Activated naive CD4-positive, alpha-beta T cell treated with anti-CD3 and anti-CD28 coated beads for 36 hours (primary cell): Measurements from ENCODE around the gene PDP2. TPM values are rescaled to one million over a fixed set of nuclear protein-coding genes. Genes with fewer than 3 reads are reported as not detected.

Source experiments
- CTCF ChIA-PET: fragments of 350-600 bp; sonication (Branson Sonifier 250); formaldehyde crosslinking; loops from one replicate; lab custom pipeline; 2021; ENCODE audit warnings: antibody characterized with exemption; lab: Charles Lee
- DNase-seq: peaks from one replicate; pipeline ENCODE4 v3.0.0-alpha.2; 2020
- H3K27ac Mint-ChIP-seq: one replicate; pipeline ENCODE4 v1.8.0; 2021; ENCODE audit warnings: mild to moderate bottlenecking, mixed read lengths
- H3K27me3 Mint-ChIP-seq: one replicate; pipeline ENCODE4 v1.8.0; 2021; ENCODE audit warnings: low read depth, mixed read lengths
- H3K36me3 Mint-ChIP-seq: one replicate; pipeline ENCODE4 v1.8.0; 2021; ENCODE audit warnings: low read depth, mixed read lengths
- H3K4me1 Mint-ChIP-seq: one replicate; pipeline ENCODE4 v1.8.0; 2021; ENCODE audit warnings: low read depth, mixed read lengths
- H3K4me3 Mint-ChIP-seq: one replicate; pipeline ENCODE4 v1.8.0; 2021; ENCODE audit warnings: mild to moderate bottlenecking, moderate library complexity, mixed read lengths
- H3K9me3 Mint-ChIP-seq: one replicate; pipeline ENCODE4 v1.8.0; 2021; ENCODE audit warnings: mixed read lengths
- intact Hi-C: fragments of 100-400 bp; cut with micrococcal nuclease; formaldehyde crosslinking; loops from one replicate; pipeline ENCODE4 v1.15.1; 2023
- total RNA-seq, 2 experiments: library from RNA; stranded (reverse); gene quantifications; one replicate each; pipeline ENCODE4 v1.2.3, GENCODE V29; 2021

The PDP2 gene
- total RNA-seq, 2 experiments from 2014 or later: 18.8 to 20.6 TPM

- intact Hi-C loops: no loop called here
- Mint-ChIP-seq H3K9me3 (no peaks in the 10 kb centered on the region), H3K36me3 (no peaks in the 10 kb centered on the region), H3K4me3 (no peak overlapping the region), H3K4me1 (peaks cover 8% of the 10 kb centered on the region), H3K27me3 (no peaks in the 10 kb centered on the region), H3K27ac (no peak overlapping the region)
- CTCF ChIA-PET: no interaction called here
- DNase-seq: no peak
Measured at GRCh38 chr16:66908116-66908515, 27.8 kb downstream of the PDP2 start.

DNA sequence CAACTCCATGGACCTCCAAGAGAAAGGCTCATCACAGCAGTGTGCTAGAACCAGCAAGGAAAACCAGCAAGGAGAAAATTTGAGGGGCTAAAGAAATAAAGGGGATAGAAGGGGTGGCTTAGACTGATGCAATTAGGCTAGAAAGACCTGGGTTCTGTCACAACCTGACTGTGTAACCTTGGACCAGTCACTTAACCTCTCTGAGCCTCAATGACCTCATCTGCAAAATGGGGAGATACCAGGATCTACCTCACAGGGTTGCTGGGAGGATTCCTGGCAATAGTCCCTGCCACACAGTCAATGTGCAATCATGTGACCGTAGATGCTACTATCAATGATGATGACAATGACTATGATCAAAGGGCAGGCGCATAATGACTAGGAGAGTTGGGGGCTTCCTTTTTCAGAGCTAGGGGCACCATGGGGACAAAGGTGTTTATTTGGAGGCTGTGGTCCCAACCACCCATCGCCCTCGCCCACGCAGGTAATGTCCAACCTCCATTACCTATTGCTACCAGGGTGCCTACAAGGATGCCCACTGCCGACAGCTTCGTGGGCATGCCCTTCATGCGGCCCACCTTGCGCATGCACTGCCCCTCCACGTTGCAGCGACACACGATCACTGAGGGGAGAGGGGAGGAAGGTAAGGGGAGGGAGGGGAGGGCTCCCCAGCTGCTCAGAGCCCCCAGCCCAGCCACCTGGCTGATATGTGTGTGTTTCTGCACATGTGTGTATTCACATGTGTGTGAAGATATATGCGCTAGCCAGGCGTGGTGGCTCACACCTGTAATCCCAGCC, 28.6 kb downstream of the PDP2 start:
- H3K4me3 Mint-ChIP-seq: no peak overlapping the region
- peaks cover 8% of the 10 kb centered on the region for H3K4me1 Mint-ChIP-seq
- no peak for DNase-seq
- CTCF ChIA-PET: interaction anchor here (1.2 to 3.0 kb wide), 2 partner anchors 13 to 23 kb away, joined by 3 to 10 read pairs; no protein-coding TSS in a partner anchor
- H3K27ac Mint-ChIP-seq: no peak overlapping the region
- no peaks in the 10 kb centered on the region for H3K9me3 Mint-ChIP-seq
- intact Hi-C loops: no loop called here
- no peaks in the 10 kb centered on the region for H3K27me3 Mint-ChIP-seq
- no peaks in the 10 kb centered on the region for H3K36me3 Mint-ChIP-seq

DNA sequence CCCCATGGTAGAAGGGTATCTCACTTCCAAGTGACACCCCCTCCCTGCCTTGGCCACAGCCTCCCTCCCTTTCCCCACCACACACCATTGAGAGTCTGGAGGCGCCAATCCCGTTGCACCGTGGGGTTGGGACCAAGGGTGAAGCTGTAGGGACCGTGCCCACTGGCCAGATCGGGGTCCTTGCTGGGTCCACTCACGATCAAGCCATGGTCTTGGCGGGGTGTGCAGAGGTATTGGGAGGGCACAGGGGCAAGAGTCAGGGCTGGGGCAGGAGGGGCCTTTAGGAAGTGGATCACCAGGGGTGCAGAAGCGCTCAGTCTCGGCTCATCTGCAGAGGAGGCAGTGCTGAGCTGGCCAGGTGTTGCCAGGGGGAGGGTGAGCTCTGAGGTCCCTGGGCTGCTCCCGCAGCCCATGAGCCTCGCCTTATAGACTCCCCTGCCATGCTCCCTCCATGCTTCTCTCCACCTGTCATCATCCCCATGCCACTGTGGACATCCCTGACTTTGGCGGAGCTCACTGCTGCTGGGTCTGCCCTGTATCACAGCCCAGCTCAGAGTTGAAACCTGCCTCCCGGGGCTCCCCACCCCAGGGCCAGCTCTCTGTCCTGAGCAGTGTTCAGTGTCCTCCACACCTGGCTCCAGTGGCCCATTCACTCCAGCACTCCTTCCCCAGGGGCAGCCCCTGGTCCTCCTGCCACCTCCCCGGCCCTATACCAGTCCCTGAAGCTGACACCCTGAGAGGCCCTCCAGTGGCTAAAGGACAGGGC, 30.0 kb downstream of the PDP2 start:
- intact Hi-C loops: no loop called here
- Mint-ChIP-seq H3K9me3 (no peaks in the 10 kb centered on the region), H3K4me1 (peaks cover 8% of the 10 kb centered on the region), H3K4me3 (no peak overlapping the region), H3K36me3 (no peaks in the 10 kb centered on the region), H3K27ac (no peak overlapping the region), H3K27me3 (no peaks in the 10 kb centered on the region)
- DNase-seq: no peak
- CTCF ChIA-PET: interaction anchor here (0.8 to 3.0 kb wide), 3 partner anchors 15 to 191 kb away, joined by 3 to 10 read pairs (median 7); no protein-coding TSS in a partner anchor

DNA sequence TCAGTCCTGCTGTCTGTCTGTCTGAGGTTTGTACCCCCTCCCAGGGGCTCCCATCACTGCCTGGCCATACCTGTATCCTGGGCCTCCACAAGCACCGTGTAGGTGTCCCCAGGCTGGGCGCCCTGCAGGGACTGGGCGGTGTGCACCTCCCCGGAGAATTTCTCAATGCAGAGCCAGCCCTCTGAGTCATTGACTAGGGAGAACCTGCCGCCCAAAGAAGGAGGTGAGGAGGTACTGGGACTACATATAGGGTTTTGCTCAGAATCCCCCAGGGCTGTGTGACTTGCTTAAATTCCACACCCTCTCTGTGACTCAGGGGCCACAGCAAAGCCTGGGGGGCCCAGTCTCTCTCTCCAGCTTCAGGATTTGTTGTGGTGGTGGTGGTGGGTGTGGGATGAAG, 30.8 kb downstream of the PDP2 start:
- no peak for DNase-seq
- Mint-ChIP-seq H3K27me3 (no peaks in the 10 kb centered on the region), H3K4me3 (no peak overlapping the region), H3K27ac (no peak overlapping the region), H3K36me3 (no peaks in the 10 kb centered on the region), H3K4me1 (peaks cover 3% of the 10 kb centered on the region), H3K9me3 (no peaks in the 10 kb centered on the region)
- intact Hi-C loops: no loop called here
- CTCF ChIA-PET: interaction anchor here (0.8 to 3.0 kb wide), 3 partner anchors 15 to 19 kb away, joined by 3 to 10 read pairs (median 7); no protein-coding TSS in a partner anchor

DNA sequence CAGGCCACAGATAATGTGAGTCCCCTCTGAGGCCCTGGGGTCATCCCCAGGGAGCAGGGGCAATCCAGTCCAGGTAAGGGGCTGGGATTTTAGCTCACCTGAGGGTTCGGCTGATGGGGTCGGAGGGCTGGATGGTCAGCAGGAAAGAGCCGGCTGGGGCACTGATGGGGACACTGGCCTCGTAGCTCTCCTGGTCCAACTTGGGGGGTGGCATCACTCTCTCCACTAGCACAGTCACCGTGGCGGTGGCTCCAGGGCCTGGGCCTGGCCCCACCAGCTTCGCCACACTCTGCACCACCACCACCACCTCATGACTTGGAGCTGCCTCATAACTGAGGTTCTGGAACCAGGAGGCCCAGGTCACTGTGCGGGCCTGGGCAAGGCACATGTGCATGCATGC, 31.5 kb downstream of the PDP2 start:
- Mint-ChIP-seq H3K36me3 (no peaks in the 10 kb centered on the region), H3K9me3 (no peaks in the 10 kb centered on the region), H3K27me3 (no peaks in the 10 kb centered on the region), H3K27ac (no peak overlapping the region), H3K4me1 (no peaks in the 10 kb centered on the region), H3K4me3 (no peak overlapping the region)
- DNase-seq: no peak
- CTCF ChIA-PET: interaction anchor here (0.6 to 3.0 kb wide), 5 partner anchors 10 to 44 kb away, joined by 3 to 10 read pairs (median 6); no protein-coding TSS in a partner anchor
- intact Hi-C loops: no loop called here

GRCh38 chr16:66913081-66913480, 32.8 kb downstream of the PDP2 start:
- intact Hi-C loops: no loop called here
- H3K4me1 Mint-ChIP-seq: no peaks in the 10 kb centered on the region
- no peak overlapping the region for H3K27ac Mint-ChIP-seq
- CTCF ChIA-PET: interaction anchor here (0.6 to 1.4 kb wide), 3 partner anchors 9 to 21 kb away, joined by 6 to 9 read pairs (median 6); no protein-coding TSS in a partner anchor
- no peak for DNase-seq
- H3K4me3 Mint-ChIP-seq: no peak overlapping the region
- no peaks in the 10 kb centered on the region for H3K27me3 Mint-ChIP-seq
- no peaks in the 10 kb centered on the region for H3K9me3 Mint-ChIP-seq
- no peaks in the 10 kb centered on the region for H3K36me3 Mint-ChIP-seq

GRCh38 chr16:66913711-66914110, 33.4 kb downstream of the PDP2 start:
- Mint-ChIP-seq H3K27ac (no peak overlapping the region), H3K36me3 (no peaks in the 10 kb centered on the region), H3K4me3 (no peak overlapping the region), H3K4me1 (no peaks in the 10 kb centered on the region), H3K27me3 (no peaks in the 10 kb centered on the region), H3K9me3 (no peaks in the 10 kb centered on the region)
- no peak for DNase-seq
- intact Hi-C loops: no loop called here
- CTCF ChIA-PET: no interaction called here

DNA sequence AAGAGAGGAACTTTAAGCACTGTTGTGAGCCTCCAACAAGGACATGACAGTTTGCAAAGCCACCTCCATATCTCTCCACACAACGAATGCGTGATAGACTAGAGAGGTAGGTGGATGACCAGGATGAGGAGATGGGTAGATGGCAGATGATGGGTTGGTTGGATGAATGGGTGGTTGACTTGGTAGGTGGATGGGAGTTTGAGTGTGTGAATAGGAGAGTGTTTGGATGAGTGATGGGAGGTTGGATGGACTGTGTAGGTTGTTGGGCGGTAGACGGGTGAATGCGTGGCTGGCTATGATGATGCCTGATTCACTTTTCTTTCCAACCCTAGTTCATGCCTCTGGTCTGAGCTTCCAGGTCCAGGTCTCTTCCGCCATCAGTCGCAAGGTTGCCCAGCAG, 34.2 kb downstream of the PDP2 start:
- Mint-ChIP-seq H3K4me3 (no peak overlapping the region), H3K9me3 (no peaks in the 10 kb centered on the region), H3K27ac (no peak overlapping the region), H3K27me3 (no peaks in the 10 kb centered on the region), H3K36me3 (no peaks in the 10 kb centered on the region), H3K4me1 (no peaks in the 10 kb centered on the region)
- intact Hi-C loops: no loop called here
- CTCF ChIA-PET: no interaction called here
- no peak for DNase-seq

DNA sequence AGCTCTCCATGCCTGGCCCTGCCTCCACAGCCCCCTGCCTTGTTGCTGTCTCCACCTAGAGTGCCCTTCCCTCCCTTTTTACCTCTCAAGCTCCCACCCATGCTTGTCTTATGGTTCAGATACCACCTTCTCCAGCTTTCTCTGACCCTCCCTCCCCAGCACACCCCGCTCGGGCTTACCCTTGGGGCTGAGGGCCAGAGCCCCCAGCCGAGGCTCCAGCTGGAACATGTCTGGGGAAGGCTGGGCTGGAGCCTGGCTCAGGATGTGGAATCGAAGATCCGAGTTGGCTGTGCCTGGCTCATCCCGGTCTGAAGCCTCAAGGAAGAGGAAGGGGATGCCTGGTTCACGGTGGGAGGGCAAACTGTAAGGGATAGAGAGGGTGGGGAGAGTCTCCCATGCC, 34.7 kb downstream of the PDP2 start:
- intact Hi-C loops: no loop called here
- no peaks in the 10 kb centered on the region for H3K4me1 Mint-ChIP-seq
- H3K27me3 Mint-ChIP-seq: no peaks in the 10 kb centered on the region
- no peaks in the 10 kb centered on the region for H3K36me3 Mint-ChIP-seq
- no peak for DNase-seq
- H3K9me3 Mint-ChIP-seq: no peaks in the 10 kb centered on the region
- H3K27ac Mint-ChIP-seq: no peak overlapping the region
- CTCF ChIA-PET: no interaction called here
- no peak overlapping the region for H3K4me3 Mint-ChIP-seq

DNA sequence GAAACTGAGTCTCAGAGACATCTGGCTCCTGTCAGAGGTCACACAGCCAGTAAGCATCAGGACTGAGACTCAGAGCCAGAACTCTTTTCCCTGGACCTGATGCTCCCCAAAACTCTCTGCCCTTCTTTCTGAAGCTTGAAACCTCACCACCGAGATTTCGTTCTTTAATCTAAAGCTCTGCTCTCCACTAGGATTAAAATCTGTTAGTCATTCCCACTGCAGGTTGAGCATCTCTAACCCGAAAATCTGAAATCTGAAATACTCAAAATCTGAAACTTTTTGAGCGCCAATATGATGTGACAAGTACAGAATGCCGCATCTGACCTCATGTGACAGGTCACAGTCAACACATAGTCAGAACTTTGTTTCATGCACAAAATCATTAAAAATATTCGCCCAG, 36.2 kb downstream of the PDP2 start:
- Mint-ChIP-seq H3K4me1 (no peaks in the 10 kb centered on the region), H3K27me3 (no peaks in the 10 kb centered on the region), H3K4me3 (no peak overlapping the region), H3K9me3 (no peaks in the 10 kb centered on the region), H3K27ac (no peak overlapping the region), H3K36me3 (no peaks in the 10 kb centered on the region)
- DNase-seq: no peak
- CTCF ChIA-PET: interaction anchor here (1.4 kb wide), 1 partner anchor 85 kb away, joined by 4 read pairs; no protein-coding TSS in a partner anchor
- intact Hi-C loops: no loop called here

DNA sequence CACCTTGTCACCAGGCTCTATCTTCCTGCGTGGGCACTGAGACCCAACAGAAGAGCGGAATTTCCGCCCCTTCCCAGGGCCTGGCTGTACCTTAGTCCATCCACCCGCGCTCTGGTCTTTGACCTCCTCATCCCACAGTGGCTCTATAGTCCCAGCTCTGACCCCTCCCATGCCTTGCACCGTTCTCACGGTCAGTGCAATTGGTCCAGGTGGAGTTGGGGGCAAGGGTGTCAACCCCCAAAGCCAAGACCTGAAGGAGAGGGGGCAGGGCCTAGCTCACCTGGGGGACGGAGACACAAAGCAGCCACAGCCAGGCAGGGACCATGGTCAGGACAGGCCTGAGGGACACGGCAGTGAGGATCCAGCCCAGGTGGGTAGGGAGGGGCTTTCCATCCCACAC, 37.4 kb downstream of the PDP2 start:
- intact Hi-C loops: no loop called here
- Mint-ChIP-seq H3K27me3 (no peaks in the 10 kb centered on the region), H3K4me1 (no peaks in the 10 kb centered on the region), H3K9me3 (no peaks in the 10 kb centered on the region), H3K27ac (no peak overlapping the region), H3K4me3 (no peak overlapping the region), H3K36me3 (no peaks in the 10 kb centered on the region)
- no peak for DNase-seq
- CTCF ChIA-PET: interaction anchor here (1.0 to 1.8 kb wide), 3 partner anchors 22 to 261 kb away, joined by 3 to 6 read pairs (median 4); no protein-coding TSS in a partner anchor

- no peak overlapping the region for H3K4me3 Mint-ChIP-seq
- H3K27me3 Mint-ChIP-seq: peaks cover 3% of the 10 kb centered on the region
- no peaks in the 10 kb centered on the region for H3K36me3 Mint-ChIP-seq
- DNase-seq: no peak
- H3K4me1 Mint-ChIP-seq: no peaks in the 10 kb centered on the region
- no peaks in the 10 kb centered on the region for H3K9me3 Mint-ChIP-seq
- no peak overlapping the region for H3K27ac Mint-ChIP-seq
- CTCF ChIA-PET: interaction anchor here (1.0 to 1.8 kb wide), 2 partner anchors 23 to 262 kb away, joined by 3 to 6 read pairs; no protein-coding TSS in a partner anchor
- intact Hi-C loops: no loop called here
Measured at GRCh38 chr16:66918355-66918754, 38.0 kb downstream of the PDP2 start.
